A549 (cell line): Measurements from ENCODE around the gene MTRFR. TPM values are rescaled to one million over a fixed set of nuclear protein-coding genes. Genes with fewer than 3 reads are reported as not detected.

ENCODE experiments used
- ATAC-seq, 2 experiments: fragments of 200-7000 bp in 1 of 2; fragments of >200 bp in 1 of 2; cut with Nextera tagmentation in 1 of 2; cut with Tn5 transposase in 1 of 2; 3 replicates each; pipeline versions ENCODE4 v1.8.0 to v1.9.1; 2018 to 2020; ENCODE audit warnings: mild to moderate bottlenecking in 1 of 2, moderate library complexity in 1 of 2
- CTCF ChIA-PET: fragments of 300-600 bp; sonication (Branson Sonifier 250); formaldehyde crosslinking; extraction: SDS; loops from one replicate; lab custom pipeline; 2021; ENCODE audit warnings: antibody characterized with exemption, inconsistent platforms; lab: Yijun Ruan, JAX
- POLR2A ChIA-PET: fragments of 350-600 bp; formaldehyde crosslinking; extraction: SDS; loops from one replicate; lab custom pipeline; 2021; ENCODE audit warnings: antibody characterized with exemption, inconsistent platforms; lab: Yijun Ruan, JAX
- DNase-seq, 2 experiments: peaks; one replicate each; pipeline versions ENCODE4 v3.0.0 to v3.0.0-alpha.2; 2011 to 2016; ENCODE audit warnings: low read depth in 1 of 2, low spot score in 1 of 2
- FAIRE-seq: peaks from 2 replicates; lab custom pipeline; 2011; peaks lifted over from hg19 to GRCh38; lab: Jason Lieb, UNC
- H3K27ac ChIP-seq, 2 experiments: fragments of >200 bp; sonication (Bioruptor Twin); formaldehyde crosslinking; 3 replicates each; pipeline ENCODE4 v1.5.1; 2016 to 2017
- H3K4me1 ChIP-seq: fragments of >200 bp; sonication (Bioruptor Twin); formaldehyde crosslinking; 3 replicates; pipeline ENCODE4 v1.6.1; 2016
- H3K4me2 ChIP-seq: fragments of >200 bp; sonication (Bioruptor Twin); formaldehyde crosslinking; 3 replicates; pipeline ENCODE4 v1.6.1; 2016
- H3K4me3 ChIP-seq: fragments of >200 bp; sonication (Bioruptor Twin); formaldehyde crosslinking; 3 replicates; pipeline ENCODE4 v1.5.1; 2016
- H3K9me3 ChIP-seq: fragments of >200 bp; sonication (Bioruptor Twin); formaldehyde crosslinking; 3 replicates; pipeline ENCODE4 v1.6.1; 2016
- CBX2 ChIP-seq: fragments of 200-600 bp; sonication (generic); IDR thresholded peaks from 2 replicates; pipeline ENCODE4 v1.6.1; 2016; ENCODE audit warnings: low read depth, mild to moderate bottlenecking, borderline replicate concordance
- CEBPB ChIP-seq, 2 experiments: fragments of >200 bp in 1 of 2; sonication (Bioruptor Twin) in 1 of 2; formaldehyde crosslinking in 1 of 2; IDR thresholded peaks; 2 replicates each; pipeline ENCODE4 v1.6.1; 2012 to 2016
- CHD2 ChIP-seq: fragments of 150-350 bp; IDR thresholded peaks from 2 replicates; pipeline ENCODE4 v1.6.1; 2014; ENCODE audit warnings: low read length; ENCODE audit not compliant: partially characterized antibody
- CHD4 ChIP-seq: fragments of 200-600 bp; sonication (generic); IDR thresholded peaks from 2 replicates; pipeline ENCODE4 v1.6.1; 2016; ENCODE audit warnings: antibody characterized with exemption, mild to moderate bottlenecking, borderline replicate concordance
- EHF ChIP-seq: fragments of 250-450 bp; sonication (Bioruptor Pico); IDR thresholded peaks from 2 replicates; pipeline ENCODE4 v1.5.0; 2020; ENCODE audit warnings: mild to moderate bottlenecking
- ELK1 ChIP-seq: fragments of 150-350 bp; IDR thresholded peaks from 2 replicates; pipeline ENCODE4 v1.6.1; 2014; ENCODE audit warnings: low read depth, mild to moderate bottlenecking, low read length
- EP300 ChIP-seq, 2 experiments: fragments of >200 bp; sonication (Bioruptor Twin); formaldehyde crosslinking; IDR thresholded peaks; 2 replicates in 1 of 2; 3 replicates in 1 of 2; pipeline ENCODE4 v1.6.1; 2016 to 2017
- FOSL2 ChIP-seq, 2 experiments: fragments of 450-650 bp in 1 of 2; fragments of >200 bp in 1 of 2; sonication (Bioruptor Twin) in 1 of 2; formaldehyde crosslinking; IDR thresholded peaks; 2 replicates each; pipeline versions ENCODE4 v1.5.0 to v1.6.1; 2016 to 2020; ENCODE audit warnings: mild to moderate bottlenecking in 1 of 2, moderate library complexity in 1 of 2
- GATA3 ChIP-seq: IDR thresholded peaks from 2 replicates; pipeline ENCODE4 v1.6.1; 2012; ENCODE audit warnings: borderline replicate concordance
- HEYL ChIP-seq: fragments of 250-450 bp; sonication (Bioruptor Pico); IDR thresholded peaks from 2 replicates; pipeline ENCODE4 v1.8.0; 2021; ENCODE audit warnings: mild to moderate bottlenecking, moderate library complexity
- HMGXB4 ChIP-seq: fragments of 250-450 bp; sonication (Bioruptor Pico); IDR thresholded peaks from 2 replicates; pipeline ENCODE4 v1.5.0; 2021; ENCODE audit warnings: mild to moderate bottlenecking, moderate library complexity, borderline replicate concordance
- HOXA7 ChIP-seq: fragments of 250-450 bp; sonication (Bioruptor Pico); IDR thresholded peaks from 2 replicates; pipeline ENCODE4 v1.5.0; 2020; ENCODE audit warnings: mild to moderate bottlenecking, moderate library complexity
- JUN ChIP-seq, 2 experiments: fragments of >200 bp; sonication (Bioruptor Twin); formaldehyde crosslinking; IDR thresholded peaks; 2 replicates in 1 of 2; 3 replicates in 1 of 2; pipeline ENCODE4 v1.6.1; 2016 to 2017
- JUNB ChIP-seq: fragments of >200 bp; sonication (Bioruptor Twin); formaldehyde crosslinking; IDR thresholded peaks from 2 replicates; pipeline ENCODE4 v1.6.1; 2016
- KDM1A ChIP-seq: fragments of 200-600 bp; sonication (generic); IDR thresholded peaks from 2 replicates; pipeline ENCODE4 v1.6.1; 2016; ENCODE audit warnings: low read depth, mild to moderate bottlenecking
- KDM5A ChIP-seq: fragments of 200-600 bp; sonication (generic); IDR thresholded peaks from 2 replicates; pipeline ENCODE4 v1.6.1; 2016; ENCODE audit warnings: antibody characterized with exemption, mild to moderate bottlenecking
- MAX ChIP-seq: IDR thresholded peaks from 2 replicates; pipeline ENCODE4 v1.6.1; 2012
- MAZ ChIP-seq: fragments of 150-350 bp; IDR thresholded peaks from 2 replicates; pipeline ENCODE4 v1.6.1; 2014; ENCODE audit warnings: antibody characterized with exemption, low read depth, low read length, borderline replicate concordance
- MYC ChIP-seq: IDR thresholded peaks from 2 replicates; pipeline ENCODE4 v1.6.1; 2012; ENCODE audit warnings: mild to moderate bottlenecking, inconsistent platforms, low read length, improper control_type of control experiment, borderline replicate concordance
- NFE2L2 ChIP-seq: fragments of 150-350 bp; conservative IDR thresholded peaks from 2 replicates; pipeline ENCODE4 v1.6.1; 2014; ENCODE audit warnings: low read length
- NPAS2 ChIP-seq: fragments of 250-450 bp; sonication (Bioruptor Pico); IDR thresholded peaks from 2 replicates; pipeline ENCODE4 v1.8.0; 2022; ENCODE audit warnings: mild to moderate bottlenecking, moderate library complexity, borderline replicate concordance
- PHF8 ChIP-seq: fragments of 200-600 bp; sonication (generic); IDR thresholded peaks from 2 replicates; pipeline ENCODE4 v1.6.1; 2016; ENCODE audit warnings: low read depth, mild to moderate bottlenecking, antibody characterized with exemption, moderate library complexity, borderline replicate concordance
- POLR2AphosphoS2 ChIP-seq: conservative IDR thresholded peaks from 2 replicates; pipeline ENCODE4 v1.6.1; 2012; ENCODE audit warnings: low read length, improper control_type of control experiment, inconsistent platforms
- RCOR1 ChIP-seq: fragments of 150-350 bp; IDR thresholded peaks from 2 replicates; pipeline ENCODE4 v1.6.1; 2014; ENCODE audit warnings: antibody characterized with exemption, low read length, low read depth
- RFX5 ChIP-seq: fragments of 450-650 bp; IDR thresholded peaks from 2 replicates; pipeline ENCODE4 v1.7.1; 2014; ENCODE audit warnings: antibody characterized with exemption, mild to moderate bottlenecking, moderate library complexity
- RNF2 ChIP-seq: fragments of 200-600 bp; sonication (generic); IDR thresholded peaks from 2 replicates; pipeline ENCODE4 v1.6.1; 2016; ENCODE audit warnings: low read depth, mild to moderate bottlenecking, antibody characterized with exemption, moderate library complexity, borderline replicate concordance
- ZC3H11A ChIP-seq: fragments of 450-650 bp; IDR thresholded peaks from 2 replicates; pipeline ENCODE4 v1.6.1; 2014; ENCODE audit warnings: antibody characterized with exemption, mild to moderate bottlenecking
- ZFP36 ChIP-seq: fragments of 450-650 bp; IDR thresholded peaks from 2 replicates; pipeline ENCODE4 v1.6.1; 2014; ENCODE audit warnings: borderline replicate concordance; ENCODE audit not compliant: partially characterized antibody
- WGBS: methylation state at CpG from one replicate; pipeline ENCODE4 v1.1.6; 2017; ENCODE audit errors: missing lambda C conversion rate; 5-methylcytosine and 5-hydroxymethylcytosine counted together
- polyA plus RNA-seq, 4 experiments: library from polyadenylated mRNA; depleted of rRNA in 3 of 4; stranded (reverse); fragments of >200 nt; fragmentation: RNase III in 1 of 4; extraction: RNeasy Plus Mini Kit Qiagen cat#74134 plus additional on column Dnase treatment in 1 of 4; gene quantifications; 2 replicates in 3 of 4; 3 replicates in 1 of 4; pipeline ENCODE4 v1.2.3, GENCODE V29; 2011 to 2017
- TF ChIP-seq, protein P1 (sequence below): IDR thresholded peaks from 2 replicates; pipeline ENCODE4 v1.6.1; 2012; ENCODE audit warnings: low read depth, borderline replicate concordance
- TF ChIP-seq, protein P2 (sequence below): fragments of >200 bp; sonication (Bioruptor Twin); formaldehyde crosslinking; IDR thresholded peaks from 2 replicates; pipeline ENCODE4 v1.6.1; 2016

Gene MTRFR
- polyA plus RNA-seq, 2 of the 4 experiments (the other 2 are of a cell fraction) = 15.5 to 25.2 TPM

DNA sequence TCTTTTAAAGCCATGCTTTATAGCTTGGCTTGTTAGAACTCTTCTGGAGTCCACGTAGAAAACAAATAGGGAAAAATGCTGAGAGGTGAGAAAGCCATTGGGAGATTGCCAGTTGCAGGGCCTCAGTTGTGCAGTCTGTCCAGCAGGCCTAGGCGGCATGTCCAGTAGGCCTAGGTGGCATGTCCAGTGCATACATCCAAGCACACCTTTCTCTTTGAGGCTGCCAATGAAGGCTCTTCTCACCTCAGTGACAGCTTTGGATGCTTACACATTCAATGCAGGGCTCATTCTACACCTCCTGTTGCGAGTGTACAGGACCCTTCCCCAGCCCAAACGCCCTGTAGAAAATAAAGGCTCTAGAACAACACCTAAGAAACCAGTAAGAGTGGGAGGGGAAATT is 25.4 kb downstream of the MTRFR start:
- no peak overlapping the region for H3K4me2 ChIP-seq
- FAIRE-seq (no peak), DNase-seq (no peak), ATAC-seq (peak in 1 of 2 experiments; percentile 19; a peak in 1 of 6 replicates)
- peaks cover 8% of the 10 kb centered on the region; the same call in 2 of the 3 replicates for H3K4me1 ChIP-seq
- CTCF ChIA-PET = interaction anchor here (2.9 kb wide), 1 partner anchor 20 kb away, joined by 10 read pairs; no protein-coding TSS in a partner anchor
- H3K9me3 ChIP-seq = no peaks in the 10 kb centered on the region
- H3K27ac ChIP-seq = no peak overlapping the region
- TF ChIP-seq PHF8 (no peak), HOXA7 (no peak), NPAS2 (CRISPR knock-in tag) (no peak), RCOR1 (no peak), KDM5A (no peak), GATA3 (no peak), HEYL (CRISPR knock-in tag) (no peak), ZC3H11A (no peak)
- TF ChIP-seq, protein P1, sequence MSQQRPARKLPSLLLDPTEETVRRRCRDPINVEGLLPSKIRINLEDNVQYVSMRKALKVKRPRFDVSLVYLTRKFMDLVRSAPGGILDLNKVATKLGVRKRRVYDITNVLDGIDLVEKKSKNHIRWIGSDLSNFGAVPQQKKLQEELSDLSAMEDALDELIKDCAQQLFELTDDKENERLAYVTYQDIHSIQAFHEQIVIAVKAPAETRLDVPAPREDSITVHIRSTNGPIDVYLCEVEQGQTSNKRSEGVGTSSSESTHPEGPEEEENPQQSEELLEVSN = no peak
- TF ChIP-seq, protein P2, sequence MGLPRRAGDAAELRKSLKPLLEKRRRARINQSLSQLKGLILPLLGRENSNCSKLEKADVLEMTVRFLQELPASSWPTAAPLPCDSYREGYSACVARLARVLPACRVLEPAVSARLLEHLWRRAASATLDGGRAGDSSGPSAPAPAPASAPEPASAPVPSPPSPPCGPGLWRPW = no peak
- 72% methylated on average over 4 of the region's 4 CpGs for WGBS
- no peak overlapping the region for H3K4me3 ChIP-seq
- POLR2A ChIA-PET = no interaction called here

- H3K4me2 ChIP-seq = no peak overlapping the region
- TF ChIP-seq CHD2 (no peak), PHF8 (no peak), KDM1A (no peak), RCOR1 (no peak), MAZ (no peak), RNF2 (no peak), CHD4 (no peak), NFE2L2 (no peak), KDM5A (no peak), ZFP36 (no peak), RFX5 (no peak), EP300 (IDR thresholded peaks at IDR 0.05) (no peak), CBX2 (no peak), EHF (CRISPR knock-in tag) (no peak)
- TF ChIP-seq, protein P1 = no peak
- DNase-seq (no peak), FAIRE-seq (no peak), ATAC-seq (no peak)
- no peak overlapping the region for H3K4me3 ChIP-seq
- peaks cover 8% of the 10 kb centered on the region; the same call in 2 of the 3 replicates for H3K4me1 ChIP-seq
- ChIA-PET POLR2A (no interaction called here), CTCF (no interaction called here)
- H3K27ac ChIP-seq = no peak overlapping the region
- H3K9me3 ChIP-seq = no peaks in the 10 kb centered on the region
- WGBS = 80% methylated on average over 9 of the region's 9 CpGs
Observed at GRCh38 chr12:123260081-123260480, 26.8 kb downstream of the MTRFR start.

- no peak for ATAC-seq
- WGBS = 68% methylated on average over 4 of the region's 4 CpGs
- TF ChIP-seq JUNB = no peak
- no peak for TF ChIP-seq POLR2AphosphoS2
- TF ChIP-seq CBX2 = no peak
- TF ChIP-seq MYC = no peak
- TF ChIP-seq HMGXB4 (CRISPR knock-in tag) = no peak
- TF ChIP-seq JUN (IDR thresholded peaks at IDR 0.05) = no peak
- no peak for TF ChIP-seq MAZ
- TF ChIP-seq EHF (CRISPR knock-in tag) = no peak
- TF ChIP-seq CEBPB (IDR thresholded peaks at IDR 0.05) = no peak
- TF ChIP-seq FOSL2 (IDR thresholded peaks at IDR 0.05) = no peak
- TF ChIP-seq FOSL2 (CRISPR knock-in tag; IDR thresholded peaks at IDR 0.05) = no peak
- TF ChIP-seq MAX = no peak
- no peak for TF ChIP-seq PHF8
- no peak for TF ChIP-seq ELK1
Observed at GRCh38 chr12:123261196-123261595, 28.0 kb downstream of the MTRFR start.

More at GRCh38 chr12:123261196-123261595, 28.0 kb downstream of the MTRFR start:
- peaks cover 8% of the 10 kb centered on the region; the same call in 2 of the 3 replicates for H3K4me1 ChIP-seq
- H3K4me3 ChIP-seq = no peak overlapping the region
- ChIA-PET CTCF (no interaction called here), POLR2A (no interaction called here)
- H3K4me2 ChIP-seq = no peak overlapping the region
- H3K9me3 ChIP-seq = no peaks in the 10 kb centered on the region
- no peak for DNase-seq
- H3K27ac ChIP-seq = no peak overlapping the region
- FAIRE-seq = no peak
